Loucy (cell line): ENCODE measurements around the gene CTNND2.

ENCODE experiments used
- CTCF ChIP-seq: fragments of 200-600 bp; sonication (generic); conservative IDR thresholded peaks from 2 replicates; pipeline ENCODE4 v1.5.1; 2014; ENCODE audit warnings: mild to moderate bottlenecking, antibody characterized with exemption, low read length
- EZH2phosphoT487 ChIP-seq: fragments of 200-600 bp; IDR thresholded peaks from 2 replicates; pipeline ENCODE4 v1.6.1; 2018; ENCODE audit warnings: antibody characterized with exemption, mild to moderate bottlenecking, moderate library complexity, borderline replicate concordance

GRCh38 chr5:11075035-11075805 is 829.0 kb downstream of the CTNND2 start:
- peak; percentile 73 for TF ChIP-seq CTCF
- no peak for TF ChIP-seq EZH2phosphoT487
